ENCODE results near the gene AMD1.

DNA sequence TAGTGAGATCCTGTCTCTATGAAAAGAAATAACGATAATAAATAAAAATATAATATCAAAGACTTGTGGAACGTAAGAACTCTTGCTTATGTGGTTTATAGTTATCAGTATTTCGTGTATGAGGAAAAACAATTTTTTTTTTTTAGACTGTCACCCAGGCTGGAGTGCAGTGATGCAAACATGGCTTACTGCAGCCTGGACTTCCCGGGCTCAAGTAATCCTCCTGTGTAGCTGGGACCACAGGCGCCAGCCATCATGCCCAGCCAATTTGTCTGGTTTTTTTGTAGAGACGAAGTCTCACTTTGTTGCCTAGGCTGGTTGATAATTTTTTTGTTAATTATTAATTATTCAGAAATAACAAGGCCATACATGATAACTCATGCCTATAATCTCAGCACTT is 40.8 kb upstream of the AMD1 start:
- TF ChIP-seq, protein P1, sequence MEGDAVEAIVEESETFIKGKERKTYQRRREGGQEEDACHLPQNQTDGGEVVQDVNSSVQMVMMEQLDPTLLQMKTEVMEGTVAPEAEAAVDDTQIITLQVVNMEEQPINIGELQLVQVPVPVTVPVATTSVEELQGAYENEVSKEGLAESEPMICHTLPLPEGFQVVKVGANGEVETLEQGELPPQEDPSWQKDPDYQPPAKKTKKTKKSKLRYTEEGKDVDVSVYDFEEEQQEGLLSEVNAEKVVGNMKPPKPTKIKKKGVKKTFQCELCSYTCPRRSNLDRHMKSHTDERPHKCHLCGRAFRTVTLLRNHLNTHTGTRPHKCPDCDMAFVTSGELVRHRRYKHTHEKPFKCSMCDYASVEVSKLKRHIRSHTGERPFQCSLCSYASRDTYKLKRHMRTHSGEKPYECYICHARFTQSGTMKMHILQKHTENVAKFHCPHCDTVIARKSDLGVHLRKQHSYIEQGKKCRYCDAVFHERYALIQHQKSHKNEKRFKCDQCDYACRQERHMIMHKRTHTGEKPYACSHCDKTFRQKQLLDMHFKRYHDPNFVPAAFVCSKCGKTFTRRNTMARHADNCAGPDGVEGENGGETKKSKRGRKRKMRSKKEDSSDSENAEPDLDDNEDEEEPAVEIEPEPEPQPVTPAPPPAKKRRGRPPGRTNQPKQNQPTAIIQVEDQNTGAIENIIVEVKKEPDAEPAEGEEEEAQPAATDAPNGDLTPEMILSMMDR (conservative IDR thresholded peaks at IDR 0.05; ENCODE audit: low read depth in 2 of 2), result no peak
- TF ChIP-seq EZH2 (IDR thresholded peaks at IDR 0.05; ENCODE audit: low read depth, unreplicated experiment) (no peak), CREB1 (CRISPR knock-in tag; IDR thresholded peaks at IDR 0.05; ENCODE audit: low read depth) (no peak), EZH2phosphoT487 (IDR thresholded peaks at IDR 0.05; ENCODE audit: unreplicated experiment) (no peak), JUNB (IDR thresholded peaks at IDR 0.05; ENCODE audit: unreplicated experiment) (no peak), POLR2AphosphoS5 (IDR thresholded peaks at IDR 0.05; ENCODE audit: low read depth) (no peak)

Data from GM23338 (cell line).